ENCODE data around the gene OMP.
"Not testable (repeated sequence)": the region's sequence is repeated elsewhere in the genome, so short reads cannot be mapped to it uniquely, and the experiment has no call there.

Gene OMP

GRCh38 chr11:77088236-77089003 is 14.2 kb upstream of the OMP start:
- no peak for DNase-seq

GRCh38 chr11:77089004-77089545 is 13.6 kb upstream of the OMP start:
- DNase-seq = no peak

- no peak for DNase-seq
Observed at GRCh38 chr11:77090046-77090372, 12.6 kb upstream of the OMP start.

- DNase-seq = no peak
Observed at GRCh38 chr11:77090373-77091111, 12.1 kb upstream of the OMP start.

- peak; percentile 89 for DNase-seq
Observed at GRCh38 chr11:77091146-77091940, 11.3 kb upstream of the OMP start.

- no peak for DNase-seq
Observed at GRCh38 chr11:77092382-77092781, 10.3 kb upstream of the OMP start.

- no peak for DNase-seq
Observed at GRCh38 chr11:77093056-77093891, 9.4 kb upstream of the OMP start.

- no peak for DNase-seq
Observed at GRCh38 chr11:77093987-77094840, 8.4 kb upstream of the OMP start.

- no peak for DNase-seq
Observed at GRCh38 chr11:77094841-77095365, 7.7 kb upstream of the OMP start.

GRCh38 chr11:77095551-77096490 is 6.8 kb upstream of the OMP start:
- no peak for DNase-seq

GRCh38 chr11:77096591-77097019 is 6.0 kb upstream of the OMP start:
- no peak for DNase-seq

GRCh38 chr11:77097180-77097579 is 5.5 kb upstream of the OMP start:
- not testable (repeated sequence) for DNase-seq

- DNase-seq = no peak
Observed at GRCh38 chr11:77100166-77101042, 2.2 kb upstream of the OMP start.

- peak; percentile 28 for DNase-seq
Observed at GRCh38 chr11:77101043-77101537, 1.6 kb upstream of the OMP start.

- DNase-seq = no peak
Observed at GRCh38 chr11:77103319-77103718, 679 bp downstream of the OMP start.

- DNase-seq = no peak
Observed at GRCh38 chr11:77104727-77105126, 2.1 kb downstream of the OMP start.

GRCh38 chr11:77106321-77106720 is 3.7 kb downstream of the OMP start:
- no peak for DNase-seq

GRCh38 chr11:77106759-77107158 is 4.1 kb downstream of the OMP start:
- DNase-seq = no peak

GRCh38 chr11:77107950-77108349 is 5.3 kb downstream of the OMP start:
- DNase-seq = no peak
